Measurements from ENCODE around the gene EXT2. TPM values are rescaled to one million over a fixed set of nuclear protein-coding genes. Genes with fewer than 3 reads are reported as not detected.

The EXT2 gene
- total RNA-seq, 2 donors from 2014 or later = 41.6 to 45.7 TPM

DNA sequence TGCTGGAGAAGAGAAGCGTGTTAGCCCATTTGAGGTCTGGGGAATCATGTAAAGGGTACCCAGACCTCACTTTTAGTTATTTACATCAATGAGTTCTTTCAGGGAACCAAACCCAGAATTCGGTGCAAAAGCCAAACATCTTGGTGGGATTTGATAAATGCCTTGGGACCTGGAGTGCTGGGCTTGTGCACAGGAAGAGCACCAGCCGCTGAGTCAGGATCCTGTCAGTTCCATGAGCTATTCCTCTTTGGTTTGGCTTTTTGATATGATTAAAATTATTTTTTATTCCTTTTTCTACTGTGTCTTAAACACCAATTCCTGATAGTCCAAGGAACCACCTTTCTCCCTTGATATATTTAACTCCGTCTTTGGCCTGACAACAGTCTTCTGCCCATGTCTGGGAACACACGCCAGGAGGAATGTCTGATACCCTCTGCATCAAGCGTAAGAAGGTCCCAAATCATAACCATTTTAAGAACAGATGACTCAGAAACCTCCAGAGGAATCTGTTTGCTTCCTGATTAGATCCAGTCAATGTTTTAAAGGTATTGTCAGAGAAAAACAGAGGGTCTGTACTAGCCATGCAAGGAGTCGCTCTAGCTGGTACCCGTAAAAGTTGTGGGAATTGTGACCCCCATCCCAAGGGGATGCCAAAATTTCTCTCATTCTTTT, 149.3 kb downstream of the EXT2 start:
- ATAC-seq (no peak), DNase-seq (ENCODE audit: low spot score) (no peak)
- no peak overlapping the region for H3K4me3 Mint-ChIP-seq
- peaks cover 4% of the 10 kb centered on the region for H3K36me3 Mint-ChIP-seq
- no peaks in the 10 kb centered on the region for H3K9me3 Mint-ChIP-seq
- no peaks in the 10 kb centered on the region for H3K27me3 Mint-ChIP-seq
- H3K4me1 Mint-ChIP-seq (ENCODE audit: low read depth in 2 of 2) = peaks cover 0 to 3% of the 10 kb centered on the region in 2 donors
- H3K27ac Mint-ChIP-seq = no peak overlapping the region

- Mint-ChIP-seq H3K4me3 (no peak overlapping the region), H3K4me1 (ENCODE audit: low read depth in 2 of 2) (peaks cover 0 to 3% of the 10 kb centered on the region in 2 donors), H3K36me3 (peaks cover 10% of the 10 kb centered on the region), H3K27me3 (no peaks in the 10 kb centered on the region), H3K27ac (no peak overlapping the region), H3K9me3 (peaks cover under 1% of the 10 kb centered on the region)
- ATAC-seq (no peak), DNase-seq (ENCODE audit: low spot score) (no peak)
Observed at GRCh38 chr11:44246726-44247125, 151.2 kb downstream of the EXT2 start.

- ATAC-seq (no peak), DNase-seq (ENCODE audit: low spot score) (no peak)
- no peaks in the 10 kb centered on the region for H3K27me3 Mint-ChIP-seq
- H3K27ac Mint-ChIP-seq = no peak overlapping the region
- no peak overlapping the region for H3K4me3 Mint-ChIP-seq
- peaks cover 18% of the 10 kb centered on the region for H3K36me3 Mint-ChIP-seq
- peaks cover 0 to 3% of the 10 kb centered on the region in 2 donors for H3K4me1 Mint-ChIP-seq (ENCODE audit: low read depth in 2 of 2)
- peaks cover 8% of the 10 kb centered on the region for H3K9me3 Mint-ChIP-seq
Observed at GRCh38 chr11:44247508-44247907, 152.0 kb downstream of the EXT2 start.

- Mint-ChIP-seq H3K27ac (no peak overlapping the region), H3K4me3 (no peak overlapping the region), H3K27me3 (no peaks in the 10 kb centered on the region), H3K36me3 (peaks cover 24% of the 10 kb centered on the region), H3K4me1 (ENCODE audit: low read depth in 2 of 2) (peaks cover 0 to 3% of the 10 kb centered on the region in 2 donors), H3K9me3 (peaks cover 14% of the 10 kb centered on the region)
- ATAC-seq (no peak), DNase-seq (ENCODE audit: low spot score) (no peak)
Observed at GRCh38 chr11:44248109-44248508, 152.6 kb downstream of the EXT2 start.

- peaks cover 14% of the 10 kb centered on the region for H3K9me3 Mint-ChIP-seq
- peaks cover 0 to 3% of the 10 kb centered on the region in 2 donors for H3K4me1 Mint-ChIP-seq (ENCODE audit: low read depth in 2 of 2)
- no peak for ATAC-seq
- DNase-seq (ENCODE audit: low spot score) = no peak
- H3K4me3 Mint-ChIP-seq = no peak overlapping the region
- no peaks in the 10 kb centered on the region for H3K27me3 Mint-ChIP-seq
- H3K27ac Mint-ChIP-seq = no peak overlapping the region
- H3K36me3 Mint-ChIP-seq = peaks cover 25% of the 10 kb centered on the region
Observed at GRCh38 chr11:44250421-44250820, 154.9 kb downstream of the EXT2 start.

DNA sequence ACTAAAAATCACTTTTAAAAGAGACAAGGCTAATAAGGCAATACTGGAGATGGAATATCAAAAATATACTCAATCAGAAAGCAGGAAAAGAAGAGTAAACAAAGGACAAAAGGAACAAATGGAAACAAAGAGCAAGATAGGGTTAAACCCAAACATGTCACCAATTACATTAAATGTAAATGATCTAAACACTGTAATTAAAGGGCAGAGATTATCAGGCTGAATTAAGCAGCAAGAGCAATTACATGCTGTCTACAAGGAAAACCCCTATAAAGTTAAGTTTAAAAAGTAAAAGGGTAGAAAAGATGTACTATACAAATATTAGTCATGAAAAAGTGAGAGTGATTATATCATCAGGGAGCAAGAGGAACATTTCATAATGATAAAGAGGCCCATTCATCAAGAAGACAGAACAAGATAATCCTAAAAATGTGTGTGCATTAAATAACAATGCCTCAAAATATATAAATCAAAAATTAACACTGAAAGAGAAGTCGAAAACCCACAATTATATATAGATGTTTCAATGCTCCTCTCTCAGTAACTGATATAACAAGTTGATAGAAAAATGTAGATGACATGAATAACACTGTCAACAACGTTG, 157.6 kb downstream of the EXT2 start:
- ATAC-seq (no peak), DNase-seq (ENCODE audit: low spot score) (no peak)
- Mint-ChIP-seq H3K36me3 (peaks cover 25% of the 10 kb centered on the region), H3K4me1 (ENCODE audit: low read depth in 2 of 2) (peaks cover 8 to 12% of the 10 kb centered on the region in 2 donors), H3K4me3 (no peak overlapping the region), H3K27me3 (no peaks in the 10 kb centered on the region), H3K27ac (no peak overlapping the region), H3K9me3 (peaks cover 14% of the 10 kb centered on the region)

DNA sequence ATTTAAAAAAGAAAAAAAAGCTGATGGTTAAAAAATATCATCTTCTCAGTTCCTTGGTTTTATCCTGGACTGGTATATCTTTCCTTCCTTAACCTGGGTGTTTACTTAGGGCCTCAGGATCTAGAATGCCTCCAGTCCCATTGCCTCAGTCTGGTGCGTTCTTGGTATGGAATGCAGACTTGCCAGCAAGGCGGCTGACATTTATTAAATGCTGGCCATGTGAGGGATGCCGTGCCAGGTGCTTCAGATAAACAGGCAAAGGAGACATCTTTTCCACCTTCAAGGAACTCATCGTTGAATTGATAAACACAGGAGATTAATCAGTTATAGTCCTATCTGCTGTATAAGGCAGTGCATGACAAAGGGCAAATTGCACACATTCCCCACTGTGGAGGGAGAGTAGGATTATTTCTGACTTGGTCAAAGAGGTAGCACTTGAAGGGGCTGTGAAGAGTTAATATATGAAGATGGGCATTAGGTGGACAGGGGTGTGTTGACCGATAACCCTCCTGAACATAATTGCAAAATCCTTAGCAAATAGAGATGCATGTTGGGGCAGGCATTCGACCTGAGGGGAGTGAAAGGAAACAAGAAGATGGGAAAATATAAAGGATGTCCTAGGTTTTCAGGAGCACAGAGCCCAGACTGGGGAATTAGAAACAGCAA, 160.1 kb downstream of the EXT2 start:
- Mint-ChIP-seq H3K36me3 (peaks cover 25% of the 10 kb centered on the region), H3K27me3 (no peaks in the 10 kb centered on the region), H3K4me3 (no peak overlapping the region), H3K27ac (no peak overlapping the region), H3K9me3 (peaks cover 14% of the 10 kb centered on the region), H3K4me1 (ENCODE audit: low read depth in 2 of 2) (peaks cover 20 to 28% of the 10 kb centered on the region in 2 donors)
- DNase-seq (ENCODE audit: low spot score) (no peak), ATAC-seq (no peak)

DNA sequence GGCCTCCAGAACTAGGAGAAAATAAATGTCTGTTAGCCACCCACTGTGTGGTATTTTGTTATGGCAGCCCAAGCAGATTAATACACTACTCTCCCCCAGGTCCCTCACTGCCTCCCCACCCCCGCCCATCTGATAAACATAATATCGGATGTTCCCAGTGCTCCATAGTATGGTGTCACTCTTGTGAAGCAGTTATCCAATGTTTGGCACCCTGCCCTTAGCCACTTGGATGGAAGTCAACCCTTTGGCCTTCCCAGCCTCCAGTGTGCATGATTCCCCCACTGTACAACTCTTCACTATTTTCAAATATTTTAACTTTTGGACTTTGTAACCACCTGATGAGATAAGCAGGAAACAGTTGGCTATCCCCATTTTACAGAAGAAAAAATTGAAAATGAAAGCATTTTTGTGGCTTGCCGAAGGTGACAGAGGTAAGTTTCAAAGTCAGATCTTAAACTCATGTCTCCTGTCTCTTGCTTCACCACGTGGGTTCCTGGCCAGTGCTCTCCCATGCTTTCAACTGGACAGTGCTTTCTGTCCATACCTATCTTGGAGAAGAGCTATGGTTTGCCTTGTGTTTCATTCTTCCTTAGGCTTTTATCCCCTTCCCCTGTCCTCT, 161.3 kb downstream of the EXT2 start:
- Mint-ChIP-seq H3K27me3 (peaks cover 0 to 2% of the 10 kb centered on the region in 2 donors), H3K9me3 (peaks cover 12% of the 10 kb centered on the region)

DNA sequence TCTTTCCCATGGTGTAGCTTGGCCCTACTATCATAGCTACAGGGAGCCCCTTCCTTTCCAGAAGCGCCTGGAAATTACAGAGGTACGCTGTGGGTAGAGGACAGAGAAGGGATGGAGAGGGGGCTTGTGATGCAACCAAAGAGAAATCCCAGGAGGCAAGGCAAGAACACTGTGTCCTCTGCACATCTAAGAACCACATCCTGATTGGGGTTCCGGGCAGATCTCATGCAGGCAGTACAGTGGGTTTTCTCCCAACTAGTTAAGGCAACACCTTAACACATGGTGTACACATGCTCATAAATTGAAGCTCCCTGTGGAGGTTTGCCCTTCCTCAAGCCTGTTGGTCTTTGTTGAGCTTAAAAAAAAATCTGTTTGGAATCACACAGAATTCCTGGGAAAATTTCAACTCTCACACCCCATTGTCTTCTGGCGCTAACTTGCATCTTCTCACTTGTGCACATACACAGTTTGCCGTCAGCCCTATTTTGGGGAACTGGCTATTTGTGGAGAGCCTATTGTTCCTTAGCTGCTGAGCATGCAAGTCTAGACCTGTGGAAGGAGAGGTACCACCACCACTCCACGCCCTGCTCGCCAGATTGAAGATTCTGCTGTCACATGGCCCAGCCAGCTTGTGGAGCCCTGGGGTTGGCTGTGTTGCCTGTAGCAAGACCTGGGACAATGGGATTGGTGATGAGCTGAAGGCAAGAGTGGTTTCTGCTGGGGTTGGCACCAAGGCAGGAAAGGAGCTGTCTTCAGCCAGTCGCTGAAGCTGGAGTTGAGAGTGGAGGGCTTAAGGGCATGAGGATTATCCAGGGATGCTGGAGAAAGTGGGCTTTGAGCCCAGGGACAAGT, 162.1 kb downstream of the EXT2 start:
- no peak overlapping the region for H3K27ac Mint-ChIP-seq
- peaks cover 0 to 4% of the 10 kb centered on the region in 2 donors for H3K27me3 Mint-ChIP-seq
- H3K4me3 Mint-ChIP-seq = no peak overlapping the region
- DNase-seq (ENCODE audit: low spot score) = no peak
- peaks cover 5% of the 10 kb centered on the region for H3K9me3 Mint-ChIP-seq
- H3K4me1 Mint-ChIP-seq (ENCODE audit: low read depth in 2 of 2) = peaks cover 20 to 28% of the 10 kb centered on the region in 2 donors
- peak; percentile 18 to 20 for ATAC-seq
- peaks cover 7% of the 10 kb centered on the region for H3K36me3 Mint-ChIP-seq

More for the DNA sequence above, 161.3 kb downstream of the EXT2 start:
- Mint-ChIP-seq H3K4me3 (no peak overlapping the region), H3K4me1 (ENCODE audit: low read depth in 2 of 2) (peaks cover 20 to 28% of the 10 kb centered on the region in 2 donors), H3K27ac (no peak overlapping the region), H3K36me3 (peaks cover 14% of the 10 kb centered on the region)
- ATAC-seq = no peak
- no peak for DNase-seq (ENCODE audit: low spot score)

DNA sequence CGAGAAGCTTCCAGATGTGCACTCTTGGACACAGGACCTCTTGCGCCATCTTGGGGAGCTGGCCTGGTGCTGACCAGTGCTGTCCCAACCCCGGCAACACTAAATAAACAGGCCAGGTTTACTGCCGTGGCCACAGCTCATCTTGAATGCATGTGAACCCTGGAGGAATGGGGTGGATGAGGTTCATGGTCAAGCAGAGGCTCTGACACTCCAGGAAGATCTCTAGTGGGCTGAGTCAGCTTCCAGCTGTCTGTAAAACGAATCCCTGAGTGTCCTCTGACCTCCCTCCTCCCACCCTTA, 162.7 kb downstream of the EXT2 start:
- no peaks in the 10 kb centered on the region for H3K9me3 Mint-ChIP-seq
- H3K36me3 Mint-ChIP-seq = peaks cover under 1% of the 10 kb centered on the region
- H3K4me3 Mint-ChIP-seq = no peak overlapping the region
- DNase-seq (ENCODE audit: low spot score) (no peak), ATAC-seq (no peak)
- H3K27me3 Mint-ChIP-seq = peaks cover 0 to 8% of the 10 kb centered on the region in 2 donors
- H3K4me1 Mint-ChIP-seq (ENCODE audit: low read depth in 2 of 2) = peaks cover 20 to 28% of the 10 kb centered on the region in 2 donors
- H3K27ac Mint-ChIP-seq = no peak overlapping the region

DNA sequence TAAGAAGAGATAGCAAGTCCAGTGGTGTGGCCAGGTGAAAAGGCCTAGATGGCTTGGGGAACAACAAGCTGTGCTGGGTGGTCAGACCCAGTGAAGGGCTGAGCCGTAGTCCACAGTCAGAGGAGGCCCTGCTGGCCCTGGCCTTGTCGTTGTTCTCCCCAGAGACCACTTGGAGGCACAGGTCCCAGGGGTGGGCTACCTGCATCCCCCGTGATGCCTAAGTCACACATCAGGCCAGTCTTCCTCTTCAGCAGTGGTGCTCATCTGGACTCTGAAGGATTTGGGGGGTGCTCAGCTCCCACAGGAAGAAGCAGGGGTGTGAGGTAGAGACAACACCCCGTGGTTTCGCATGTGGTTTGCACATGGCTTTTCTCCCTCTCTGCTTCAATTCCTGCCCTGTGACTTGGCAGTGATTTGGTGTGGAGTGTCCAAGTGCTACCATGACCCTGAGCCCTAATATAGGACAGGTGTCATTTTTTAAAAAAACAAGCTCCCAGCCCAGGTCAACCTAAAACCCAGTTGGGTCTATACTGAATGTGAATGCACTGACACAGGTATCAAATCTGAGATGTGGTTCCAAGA, 163.5 kb downstream of the EXT2 start:
- no peak for DNase-seq (ENCODE audit: low spot score)
- H3K4me3 Mint-ChIP-seq = no peak overlapping the region
- ATAC-seq = peak in 1 of 2 donors; percentile 20
- H3K27me3 Mint-ChIP-seq = peaks cover 0 to 8% of the 10 kb centered on the region in 2 donors
- peaks cover 20 to 28% of the 10 kb centered on the region in 2 donors for H3K4me1 Mint-ChIP-seq (ENCODE audit: low read depth in 2 of 2)
- H3K9me3 Mint-ChIP-seq = no peaks in the 10 kb centered on the region
- H3K27ac Mint-ChIP-seq = no peak overlapping the region
- H3K36me3 Mint-ChIP-seq = no peaks in the 10 kb centered on the region

DNA sequence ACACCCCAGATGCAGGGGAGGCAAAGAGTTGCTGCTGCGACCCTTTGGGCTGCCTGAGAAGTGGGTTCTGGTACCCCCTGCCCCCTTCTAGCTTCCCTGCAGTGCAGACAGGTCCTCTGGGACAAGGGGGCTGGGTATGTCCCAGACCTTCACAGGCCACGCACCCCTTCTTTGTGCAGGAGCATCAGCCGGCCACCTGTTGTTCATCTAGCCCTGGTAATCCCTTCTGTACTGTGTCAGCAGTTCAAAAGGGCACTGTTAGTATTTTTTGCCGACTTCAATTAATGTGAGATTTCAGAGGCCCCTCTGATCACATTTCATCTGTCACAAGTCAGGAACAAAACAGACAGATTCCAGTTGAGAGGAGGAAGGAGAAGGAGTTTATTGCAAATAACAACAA, 164.6 kb downstream of the EXT2 start:
- peaks cover 0 to 8% of the 10 kb centered on the region in 2 donors for H3K27me3 Mint-ChIP-seq
- ATAC-seq (no peak), DNase-seq (ENCODE audit: low spot score) (no peak)
- no peak overlapping the region for H3K4me3 Mint-ChIP-seq
- H3K4me1 Mint-ChIP-seq (ENCODE audit: low read depth in 2 of 2) = peaks cover 20 to 28% of the 10 kb centered on the region in 2 donors
- H3K9me3 Mint-ChIP-seq = no peaks in the 10 kb centered on the region
- H3K36me3 Mint-ChIP-seq = no peaks in the 10 kb centered on the region
- no peak overlapping the region for H3K27ac Mint-ChIP-seq

Measured in natural killer cell treated with Interleukin-12 subunit alpha and Interleukin-12 subunit beta and Interleukin-15 and Interleukin-18, amount 100 ng/mL, for 72 hours (primary cell).